ENCODE results near the gene DNAJB1.

The DNAJB1 gene

DNA sequence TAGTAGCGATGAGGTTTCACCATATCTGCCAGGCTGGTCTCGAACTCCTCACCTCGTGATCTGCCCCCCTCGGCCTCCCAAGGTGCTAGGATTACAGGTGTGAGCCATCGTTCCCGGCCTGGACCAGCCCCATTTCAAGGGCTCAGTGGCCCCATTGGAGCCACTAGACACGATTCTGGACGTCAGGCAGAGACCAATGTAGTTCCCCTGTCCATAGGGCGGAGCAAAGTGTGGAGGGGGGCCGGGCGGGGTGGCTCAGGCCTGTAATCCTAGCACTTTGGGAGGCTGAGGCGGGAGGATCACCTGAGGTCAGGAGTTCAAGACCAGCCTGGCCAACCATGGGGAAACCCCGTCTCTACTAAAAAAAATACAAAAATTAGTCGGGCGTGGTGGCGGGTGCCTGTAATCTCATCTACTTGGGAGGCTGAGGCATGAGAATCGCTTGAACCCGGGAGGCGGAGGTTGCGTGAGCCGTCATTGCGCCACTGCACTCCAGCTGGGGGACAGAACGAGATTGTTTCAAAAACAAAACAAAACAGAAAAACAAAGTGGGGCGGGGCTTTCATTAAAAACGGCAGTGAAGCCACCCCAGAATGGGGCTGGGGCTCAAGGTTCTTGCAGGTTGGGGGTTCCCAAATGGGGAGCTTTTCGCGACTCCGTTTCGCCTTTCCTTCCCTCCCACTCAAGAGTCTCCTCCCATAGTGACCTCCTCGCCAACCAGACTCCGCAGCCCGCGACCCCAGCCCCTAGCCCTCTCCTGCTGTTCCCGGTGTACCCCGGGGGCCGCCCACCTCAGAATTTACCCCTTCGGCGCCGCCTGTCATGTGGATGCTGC is 10.4 kb upstream of the DNAJB1 start:
- DNase-seq = no peak
- in situ Hi-C loops (cut with HindIII; ENCODE audit: low pct_ligation_motif_present, low pct_unique_long_range_greater_than_20kb, low sequenced_read_pairs) = no loop called here

DNA sequence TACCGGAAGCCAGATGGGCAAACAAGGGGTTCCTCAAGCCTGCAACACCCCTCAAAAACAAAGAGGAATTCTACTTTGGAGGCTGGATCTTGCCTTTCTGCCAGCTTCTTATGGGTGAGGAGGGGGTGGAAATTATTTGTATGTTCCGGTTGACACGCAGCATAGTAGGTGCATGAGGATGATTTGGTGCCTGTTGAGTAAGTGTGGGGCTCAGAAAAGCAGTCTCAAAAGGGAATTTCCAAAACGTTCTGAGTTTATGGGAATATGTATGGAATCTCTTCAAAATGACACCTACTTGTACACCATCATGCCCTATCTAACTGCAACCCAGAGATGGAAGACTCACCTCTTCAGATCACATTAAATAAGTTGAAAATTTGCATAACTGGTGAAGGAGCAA is 8.2 kb upstream of the DNAJB1 start:
- in situ Hi-C loops (cut with HindIII; ENCODE audit: low pct_ligation_motif_present, low pct_unique_long_range_greater_than_20kb, low sequenced_read_pairs) = no loop called here
- no peak for DNase-seq

DNA sequence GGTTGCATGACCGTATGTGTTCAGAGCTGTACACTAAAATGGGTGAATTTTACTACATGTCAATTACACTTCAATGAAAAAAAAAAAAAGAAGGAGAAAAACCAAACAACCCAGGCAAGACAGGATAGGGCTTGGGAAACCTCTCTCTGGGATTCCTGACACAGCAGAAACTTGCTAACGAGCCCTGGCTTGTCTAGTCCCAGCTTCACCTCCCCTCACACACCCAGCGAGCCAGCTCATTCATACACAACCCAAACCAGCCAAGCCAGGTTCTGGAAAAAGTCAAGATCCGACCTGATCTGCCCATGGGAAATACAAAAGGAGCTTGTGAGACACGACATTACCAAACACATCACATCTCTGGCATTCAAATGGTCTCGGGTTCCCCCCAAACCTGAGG is 7.5 kb upstream of the DNAJB1 start:
- DNase-seq = no peak
- in situ Hi-C loops (cut with HindIII; ENCODE audit: low pct_ligation_motif_present, low pct_unique_long_range_greater_than_20kb, low sequenced_read_pairs) = no loop called here

GRCh38 chr19:14520543-14520942 is 2.3 kb upstream of the DNAJB1 start:
- in situ Hi-C loops (cut with HindIII; ENCODE audit: low pct_ligation_motif_present, low pct_unique_long_range_greater_than_20kb, low sequenced_read_pairs) = no loop called here

DNA sequence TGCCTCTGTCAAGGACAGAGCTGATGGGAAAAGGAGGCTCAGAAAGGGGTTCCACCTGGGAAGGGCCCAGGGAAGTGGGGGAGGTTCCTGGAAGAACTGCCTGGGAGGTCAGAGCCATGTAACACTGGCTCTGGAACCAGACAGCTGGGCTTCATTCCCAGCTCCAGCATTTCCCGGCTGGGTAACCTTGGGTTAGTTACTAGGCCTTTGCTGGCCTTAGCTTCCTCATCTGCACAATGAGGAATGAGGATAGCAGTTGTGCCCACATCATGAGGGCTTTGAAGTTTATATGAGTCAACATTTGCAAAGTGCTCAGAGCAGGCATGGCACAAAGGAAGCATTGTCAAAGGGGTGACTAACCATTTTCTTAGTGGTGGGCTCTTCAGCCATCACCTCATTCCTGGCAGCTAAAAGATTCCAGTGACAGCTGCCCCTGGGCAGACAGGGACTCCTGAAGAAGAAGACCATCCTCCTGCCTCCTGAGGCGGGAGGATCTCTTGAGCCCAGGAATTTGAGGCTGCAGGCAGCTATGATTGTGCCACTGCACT is 1.7 kb upstream of the DNAJB1 start:
- DNase-seq = peak; percentile 45
- in situ Hi-C loops (cut with HindIII; ENCODE audit: low pct_ligation_motif_present, low pct_unique_long_range_greater_than_20kb, low sequenced_read_pairs) = no loop called here

More at GRCh38 chr19:14520543-14520942, 2.3 kb upstream of the DNAJB1 start:
- DNase-seq = no peak

GRCh38 chr19:14519245-14519859 is 1.2 kb upstream of the DNAJB1 start:
- no peak for DNase-seq
- in situ Hi-C loops (cut with HindIII; ENCODE audit: low pct_ligation_motif_present, low pct_unique_long_range_greater_than_20kb, low sequenced_read_pairs) = no loop called here

DNA sequence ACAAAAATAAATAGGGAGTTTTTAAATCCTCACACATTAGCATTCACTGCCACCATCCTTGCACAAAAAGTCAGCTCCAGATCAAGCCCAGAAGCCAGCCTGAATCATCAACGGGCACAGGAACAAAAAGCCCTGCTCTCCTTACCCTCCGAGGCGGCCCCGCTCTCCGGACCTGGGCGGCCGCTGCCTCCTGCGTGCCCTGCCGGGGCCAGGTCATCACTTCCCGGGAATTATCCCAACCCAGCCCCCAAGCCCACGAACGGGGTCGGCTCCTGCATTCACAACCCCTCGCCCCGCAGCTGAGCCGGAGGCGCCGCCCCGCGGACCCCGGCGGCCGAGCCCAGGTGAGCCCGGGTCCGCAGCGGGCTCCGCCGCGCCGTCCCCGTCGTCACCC is 754 bp downstream of the DNAJB1 start:
- no peak for DNase-seq
- in situ Hi-C loops (cut with HindIII; ENCODE audit: low pct_ligation_motif_present, low pct_unique_long_range_greater_than_20kb, low sequenced_read_pairs) = no loop called here

DNA sequence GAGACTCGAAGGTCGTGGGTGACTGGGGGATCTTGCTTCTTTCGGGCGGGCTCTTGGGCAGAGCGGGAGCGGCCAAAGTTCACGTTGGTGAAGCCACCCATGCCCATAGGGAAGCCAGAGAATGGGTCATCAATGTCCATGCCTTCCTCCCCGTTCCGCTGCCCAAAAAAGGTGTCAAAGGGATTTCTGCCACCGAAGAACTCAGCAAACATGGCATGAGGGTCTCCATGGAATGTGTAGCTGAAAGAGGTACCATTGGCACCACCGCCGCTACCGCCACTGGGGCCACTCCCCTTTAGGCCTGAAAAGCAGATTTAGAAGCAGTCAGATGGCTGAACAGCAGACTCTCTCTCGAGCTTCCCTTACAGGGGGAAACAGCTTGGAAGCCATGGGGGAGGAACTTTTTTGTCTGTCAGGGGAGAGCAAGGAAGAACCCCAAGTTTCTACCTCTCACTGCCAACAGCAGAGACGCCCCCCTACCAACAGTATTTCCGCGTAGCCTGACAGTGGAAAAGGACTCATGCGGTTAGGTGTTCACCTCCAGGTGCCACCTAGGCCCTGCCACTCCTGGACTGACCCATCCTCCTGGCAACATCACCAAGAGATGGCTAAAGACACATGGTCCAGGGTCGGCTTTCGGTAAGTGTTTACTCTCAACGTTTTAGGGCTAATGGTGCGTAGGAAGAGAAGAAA is 1.3 kb downstream of the DNAJB1 start:
- no peak for DNase-seq
- in situ Hi-C loops (cut with HindIII; ENCODE audit: low pct_ligation_motif_present, low pct_unique_long_range_greater_than_20kb, low sequenced_read_pairs) = no loop called here

DNA sequence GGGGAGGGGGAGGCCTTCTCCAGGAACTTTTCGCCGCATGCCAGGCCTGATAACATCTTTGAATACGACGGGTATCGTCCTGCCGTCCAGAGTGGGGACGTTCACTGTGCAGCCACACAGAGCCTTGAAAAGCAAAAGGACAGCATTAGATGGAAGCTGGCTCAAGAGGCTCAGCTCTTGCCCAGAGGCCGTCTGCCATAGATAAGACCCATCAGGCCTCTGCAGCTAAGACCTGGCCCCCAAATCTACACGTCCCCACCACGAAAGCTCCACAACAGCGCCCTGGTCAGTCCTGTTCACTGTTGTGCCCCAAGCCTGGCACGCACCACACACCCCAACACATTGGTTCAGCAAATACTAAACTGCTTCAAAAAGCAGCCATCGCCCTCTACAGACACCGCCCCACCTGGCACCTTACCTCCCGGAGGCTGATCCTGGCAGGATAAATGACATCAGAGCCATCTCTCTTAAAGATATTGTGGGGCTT is 2.1 kb downstream of the DNAJB1 start:
- in situ Hi-C loops (cut with HindIII; ENCODE audit: low pct_ligation_motif_present, low pct_unique_long_range_greater_than_20kb, low sequenced_read_pairs) = no loop called here
- no peak for DNase-seq

GRCh38 chr19:14515501-14516047 is 2.6 kb downstream of the DNAJB1 start:
- DNase-seq = no peak
- in situ Hi-C loops (cut with HindIII; ENCODE audit: low pct_ligation_motif_present, low pct_unique_long_range_greater_than_20kb, low sequenced_read_pairs) = no loop called here

- DNase-seq = no peak
- in situ Hi-C loops (cut with HindIII; ENCODE audit: low pct_ligation_motif_present, low pct_unique_long_range_greater_than_20kb, low sequenced_read_pairs) = no loop called here
Measured at GRCh38 chr19:14514215-14514863, 3.9 kb downstream of the DNAJB1 start.

- DNase-seq = no peak
- in situ Hi-C loops (cut with HindIII; ENCODE audit: low pct_ligation_motif_present, low pct_unique_long_range_greater_than_20kb, low sequenced_read_pairs) = no loop called here
Measured at GRCh38 chr19:14512406-14512961, 5.7 kb downstream of the DNAJB1 start.

DNA sequence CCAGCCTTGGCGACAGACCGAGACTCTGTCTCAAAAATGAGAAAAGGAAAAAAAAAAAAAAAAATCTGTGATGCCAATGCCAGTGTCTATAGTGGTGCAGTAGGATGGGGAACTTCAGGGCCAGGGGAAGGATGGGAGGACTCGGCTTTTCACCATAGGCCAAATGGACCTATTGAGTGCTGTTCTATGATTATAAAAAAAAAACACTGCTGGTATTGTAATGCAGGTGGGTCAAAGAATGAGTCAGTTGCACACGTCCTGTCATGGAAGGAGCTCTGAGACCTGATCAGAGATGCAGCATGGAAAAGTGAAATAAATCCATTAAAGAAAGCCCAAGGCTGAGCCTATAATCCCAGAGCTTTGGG is 7.0 kb downstream of the DNAJB1 start:
- in situ Hi-C loops (cut with HindIII; ENCODE audit: low pct_ligation_motif_present, low pct_unique_long_range_greater_than_20kb, low sequenced_read_pairs) = no loop called here
- no peak for DNase-seq

DNA sequence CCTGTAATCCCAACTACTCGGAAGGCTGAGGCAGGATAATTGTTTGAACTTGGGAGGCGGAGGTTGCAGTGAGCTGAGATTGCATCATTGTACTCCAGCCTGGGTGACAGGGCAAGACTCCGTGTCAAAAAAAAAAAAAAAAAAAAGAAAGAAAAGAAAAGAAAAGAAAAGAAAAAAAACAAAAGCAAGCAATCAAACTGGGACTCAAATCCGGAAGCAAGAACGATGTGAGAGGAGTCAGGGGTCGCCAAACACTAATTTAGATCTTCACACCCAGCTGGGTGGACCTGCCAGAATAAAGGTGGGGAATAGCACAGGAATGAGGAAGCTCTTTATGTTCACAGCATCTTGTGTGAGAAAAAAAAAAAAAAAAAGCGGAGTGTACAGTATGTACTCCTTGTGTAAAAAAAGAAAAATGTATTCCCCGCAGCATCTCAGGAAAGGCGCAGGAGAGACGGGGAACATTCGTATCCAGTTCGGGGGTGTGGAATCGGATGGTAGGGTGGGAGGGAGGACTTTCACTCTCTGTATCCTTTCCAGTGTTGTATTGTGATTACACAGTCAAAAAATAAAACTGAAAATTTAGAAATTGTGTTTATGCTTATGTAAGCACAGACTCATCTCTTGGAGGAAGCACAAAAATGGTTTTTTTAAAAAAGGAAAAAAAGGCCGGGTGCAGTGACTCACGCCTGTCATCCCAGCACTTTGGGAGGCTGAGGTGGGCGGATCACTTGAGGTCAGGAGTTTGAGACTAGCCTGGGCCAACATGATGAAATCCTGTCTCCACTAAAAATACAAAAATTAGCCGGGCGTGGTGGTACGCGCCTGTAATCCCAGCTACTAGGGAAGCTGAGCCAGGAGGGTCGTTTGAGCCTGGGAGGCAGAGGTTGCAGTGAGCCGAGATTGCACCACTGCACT is 7.6 kb downstream of the DNAJB1 start:
- in situ Hi-C loops (cut with HindIII; ENCODE audit: low pct_ligation_motif_present, low pct_unique_long_range_greater_than_20kb, low sequenced_read_pairs) = no loop called here
- DNase-seq = no peak

DNA sequence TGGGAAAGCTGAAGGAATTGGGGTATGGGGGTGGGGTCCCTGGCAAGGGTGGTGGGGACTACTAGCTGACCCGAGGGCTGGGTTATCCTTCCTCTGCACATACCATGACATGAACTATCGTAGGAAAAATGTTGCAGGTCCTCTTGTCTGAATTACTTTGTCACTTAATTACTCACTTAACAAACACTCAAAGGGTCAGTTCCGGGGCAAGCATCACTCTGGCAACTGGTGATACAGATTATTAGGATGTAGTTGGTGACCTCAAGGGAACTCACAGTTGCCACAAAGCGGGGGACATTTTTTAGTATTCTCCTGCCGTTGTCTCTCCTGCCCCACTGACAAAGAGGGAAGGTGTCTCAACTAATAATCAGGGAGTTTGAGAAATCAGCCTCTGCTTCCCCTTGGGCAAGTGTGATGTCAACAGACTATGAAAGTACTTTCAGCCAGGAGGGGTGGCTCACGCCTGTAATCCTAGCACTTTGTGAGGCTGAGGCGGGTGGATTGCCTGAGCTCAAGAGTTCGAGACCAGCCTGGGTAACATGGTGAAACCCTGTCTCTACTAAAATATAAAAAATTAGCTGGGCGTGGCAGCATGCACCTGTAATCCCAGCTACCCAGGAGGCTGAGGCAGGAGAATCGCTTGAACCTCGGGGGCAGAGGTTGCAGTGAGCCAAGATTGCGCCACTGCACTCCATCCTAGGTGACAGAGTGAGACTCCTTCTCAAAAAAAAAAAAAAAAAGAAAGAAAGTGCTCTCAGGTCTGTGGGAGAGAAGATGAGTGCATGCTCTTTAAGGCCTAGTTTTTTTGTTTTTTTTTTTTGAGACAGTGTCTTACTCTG is 10.3 kb downstream of the DNAJB1 start:
- no peak for DNase-seq

GRCh38 chr19:14505488-14506239 is 12.5 kb downstream of the DNAJB1 start:
- DNase-seq = peak; percentile 44
- in situ Hi-C loops (cut with HindIII; ENCODE audit: low pct_ligation_motif_present, low pct_unique_long_range_greater_than_20kb, low sequenced_read_pairs) = no loop called here

More for the DNA sequence above, 10.3 kb downstream of the DNAJB1 start:
- in situ Hi-C loops (cut with HindIII; ENCODE audit: low pct_ligation_motif_present, low pct_unique_long_range_greater_than_20kb, low sequenced_read_pairs) = no loop called here
